HepG2 (cell line): ENCODE measurements around the gene MAP1LC3C. TPM values are rescaled to one million over a fixed set of nuclear protein-coding genes. Genes with fewer than 3 reads are reported as not detected.

Source experiments
- ATAC-seq: fragments of 200-7000 bp; cut with Tn5 transposase; 3 replicates; pipeline ENCODE4 v1.9.1; 2020; ENCODE audit warnings: mild to moderate bottlenecking, moderate library complexity
- BruUV-seq: library from RNA; stranded (reverse); fragments of 400-500 nt; replicated peaks from 2 replicates; lab custom pipeline; 2021; lab: Mats Ljungman, UMichigan
- CTCF ChIA-PET: fragments of 300-600 bp; formaldehyde crosslinking; extraction: SDS; loops from one replicate; lab custom pipeline; 2021; ENCODE audit warnings: low total read pairs, inconsistent platforms, low intra/inter-chr PET ratio; lab: Yijun Ruan, JAX
- POLR2A ChIA-PET: fragments of 350-600 bp; sonication (Branson Sonifier 250); formaldehyde crosslinking; loops from one replicate; lab custom pipeline; 2020; ENCODE audit warnings: antibody characterized with exemption, inconsistent platforms; lab: Yijun Ruan, JAX
- DNase-seq: peaks from one replicate; pipeline ENCODE4 v3.0.0-alpha.2; 2015; ENCODE audit warnings: low spot score
- FAIRE-seq: peaks from 3 replicates; lab custom pipeline; 2011; peaks lifted over from hg19 to GRCh38; lab: Jason Lieb, UNC
- H2AFZ ChIP-seq: one replicate; pipeline ENCODE4 v1.6.1; 2011; ENCODE audit warnings: low read length, inconsistent platforms
- H3K27ac ChIP-seq: fragments of 300-600 bp; 3 replicates; pipeline ENCODE4 v1.8.0; 2011; ENCODE audit warnings: mixed run types, mild to moderate bottlenecking, mixed read lengths, low read length, inconsistent platforms; ENCODE audit not compliant: insufficient read depth; ENCODE audit errors: extremely low read length
- H3K27me3 ChIP-seq, 2 experiments: fragments of 200-600 bp in 1 of 2; 2 replicates in 1 of 2; 3 replicates in 1 of 2; pipeline versions ENCODE4 v1.6.0 to v1.8.0; 2011; ENCODE audit warnings: low read length in 2 of 2, mild to moderate bottlenecking in 2 of 2, moderate library complexity in 2 of 2, inconsistent platforms in 1 of 2; ENCODE audit not compliant: insufficient read depth in 2 of 2, control insufficient read depth in 1 of 2
- H3K36me3 ChIP-seq, 2 experiments: fragments of 200-600 bp in 1 of 2; replicated peaks in 1 of 2; 2 replicates in 1 of 2; 3 replicates in 1 of 2; pipeline versions ENCODE4 v1.5.1 to v1.8.0; 2011; ENCODE audit warnings: low read length in 2 of 2, inconsistent platforms in 1 of 2; ENCODE audit not compliant: insufficient read depth in 2 of 2, control insufficient read depth in 1 of 2
- H3K4me1 ChIP-seq: 2 replicates; pipeline ENCODE4 v1.5.1; 2012; ENCODE audit warnings: low read length, inconsistent platforms; ENCODE audit not compliant: insufficient read depth
- H3K4me2 ChIP-seq: 2 replicates; pipeline ENCODE4 v1.6.0; 2011; ENCODE audit warnings: low read depth, low read length, inconsistent platforms
- H3K4me3 ChIP-seq, 3 experiments: fragments of 200-600 bp in 1 of 3; sonication (generic), shearing (Covaris generic) in 1 of 3; replicated peaks in 1 of 3; 2 replicates each; pipeline ENCODE4 v1.5.1; 2011 to 2016; ENCODE audit warnings: low read length in 3 of 3, inconsistent platforms in 2 of 3, low read depth in 2 of 3, mild to moderate bottlenecking in 2 of 3, control low read depth in 1 of 3, mixed read lengths in 1 of 3; ENCODE audit not compliant: insufficient read depth in 1 of 3
- H3K79me2 ChIP-seq: one replicate; pipeline ENCODE4 v1.6.1; 2011; ENCODE audit warnings: low read length, inconsistent platforms; ENCODE audit not compliant: insufficient read depth
- H3K9ac ChIP-seq: 2 replicates; pipeline ENCODE4 v1.6.0; 2011; ENCODE audit warnings: mild to moderate bottlenecking, low read depth, low read length, inconsistent platforms; ENCODE audit not compliant: insufficient read depth
- H3K9me3 ChIP-seq: 2 replicates; pipeline ENCODE4 v1.5.1; 2012; ENCODE audit warnings: mild to moderate bottlenecking, low read length
- H4K20me1 ChIP-seq: 2 replicates; pipeline ENCODE4 v1.6.0; 2011; ENCODE audit warnings: inconsistent platforms, mild to moderate bottlenecking, low read length, moderate library complexity; ENCODE audit not compliant: insufficient read depth
- FOXM1 ChIP-seq: sonication (generic); formaldehyde crosslinking; IDR thresholded peaks from 2 replicates; pipeline ENCODE4 v1.5.0; 2020; ENCODE audit warnings: missing genetic modification reagents
- GTF2F1 ChIP-seq: fragments of 150-350 bp; IDR thresholded peaks from 2 replicates; pipeline ENCODE4 v1.6.1; 2014; ENCODE audit warnings: low read length
- HNRNPUL1 ChIP-seq: fragments of 200-400 bp; formaldehyde crosslinking; IDR thresholded peaks from 2 replicates; pipeline ENCODE4 v1.6.1; 2017; ENCODE audit warnings: low read depth, mild to moderate bottlenecking, low read length, moderate library complexity
- MED1 ChIP-seq: sonication (generic); formaldehyde crosslinking; IDR thresholded peaks from 2 replicates; pipeline ENCODE4 v1.4.0; 2020; ENCODE audit warnings: missing genetic modification reagents
- PCBP1 ChIP-seq: fragments of 200-400 bp; formaldehyde crosslinking; IDR thresholded peaks from 2 replicates; pipeline ENCODE4 v1.6.1; 2017; ENCODE audit warnings: mild to moderate bottlenecking, low read depth, low read length, borderline replicate concordance
- SIN3A ChIP-seq: IDR thresholded peaks from 2 replicates; pipeline ENCODE4 v1.6.1; 2011; ENCODE audit warnings: low read depth, mild to moderate bottlenecking, control low read depth, low read length, borderline replicate concordance
- ZBTB7A ChIP-seq: sonication (generic); formaldehyde crosslinking; IDR thresholded peaks from 2 replicates; pipeline ENCODE4 v1.8.0; 2022; ENCODE audit warnings: mild to moderate bottlenecking, missing genetic modification reagents
- ZNF335 ChIP-seq: sonication (generic); formaldehyde crosslinking; IDR thresholded peaks from 2 replicates; pipeline ENCODE4 v1.4.0; 2020; ENCODE audit warnings: missing genetic modification reagents
- ZNF788 ChIP-seq: sonication (generic); formaldehyde crosslinking; IDR thresholded peaks from 2 replicates; pipeline ENCODE4 v1.5.0; 2020; ENCODE audit warnings: mild to moderate bottlenecking, missing genetic modification reagents, borderline replicate concordance
- WGBS: methylation state at CpG from one replicate; pipeline ENCODE4 v1.1.6; 2017; ENCODE audit warnings: low lambda C conversion rate; 5-methylcytosine and 5-hydroxymethylcytosine counted together
- in situ Hi-C: cut with HindIII; loops from 2 replicates; pipeline ENCODE4 v1.10.0; 2017; ENCODE audit warnings: low pct_unique_long_range_greater_than_20kb; ENCODE audit not compliant: extremely low pct_ligation_motif_present
- intact Hi-C: fragments of 100-400 bp; cut with micrococcal nuclease; formaldehyde crosslinking; loops from one replicate; pipeline ENCODE4 v1.10.0; 2022; ENCODE audit not compliant: unreplicated experiment
- polyA plus RNA-seq, 8 experiments: library from polyadenylated mRNA; depleted of rRNA in 3 of 8; stranded (reverse) in 7 of 8; unstranded in 1 of 8; fragments of >200 nt; fragmentation: Illumina TruSeq in 4 of 8; extraction: Trizol in 4 of 8; gene quantifications; 2 replicates each; pipeline versions ENCODE4 v1.2.1 to v1.2.3, GENCODE V29; 2011 to 2016; ENCODE audit warnings: low read depth in 4 of 8, missing spikeins in 1 of 8, mixed read lengths in 1 of 8; ENCODE audit not compliant: insufficient read depth in 1 of 8
- total RNA-seq, 5 experiments: library from RNA; depleted of rRNA; stranded (reverse); fragments of >200 nt; fragmentation: Illumina TruSeq; extraction: Trizol; gene quantifications; 2 replicates each; pipeline ENCODE4 v1.2.3, GENCODE V29; 2016; ENCODE audit warnings: low read depth in 1 of 5
- TF ChIP-seq, protein P1 (sequence below): sonication (generic); formaldehyde crosslinking; IDR thresholded peaks from 2 replicates; pipeline ENCODE4 v1.4.0; 2020; ENCODE audit warnings: low read depth, missing genetic modification reagents
- TF ChIP-seq, protein P2 (sequence below): sonication (generic); formaldehyde crosslinking; IDR thresholded peaks from 2 replicates; pipeline ENCODE4 v1.5.1; 2020; ENCODE audit warnings: mild to moderate bottlenecking, missing genetic modification reagents
- TF ChIP-seq, protein P3 (sequence below): sonication (generic); formaldehyde crosslinking; IDR thresholded peaks from 2 replicates; pipeline ENCODE4 v1.4.0; 2020; ENCODE audit warnings: missing genetic modification reagents, mild to moderate bottlenecking, borderline replicate concordance
- TF ChIP-seq, protein P4 (sequence below): sonication (generic); formaldehyde crosslinking; IDR thresholded peaks from 2 replicates; pipeline ENCODE4 v1.5.1; 2020; ENCODE audit warnings: mild to moderate bottlenecking, missing genetic modification reagents, borderline replicate concordance

Gene MAP1LC3C
- total and polyA plus RNA-seq, 2 of the 13 experiments (the other 11 are each of a cell fraction or from before 2014, with no cell fraction given), result not detected

DNA sequence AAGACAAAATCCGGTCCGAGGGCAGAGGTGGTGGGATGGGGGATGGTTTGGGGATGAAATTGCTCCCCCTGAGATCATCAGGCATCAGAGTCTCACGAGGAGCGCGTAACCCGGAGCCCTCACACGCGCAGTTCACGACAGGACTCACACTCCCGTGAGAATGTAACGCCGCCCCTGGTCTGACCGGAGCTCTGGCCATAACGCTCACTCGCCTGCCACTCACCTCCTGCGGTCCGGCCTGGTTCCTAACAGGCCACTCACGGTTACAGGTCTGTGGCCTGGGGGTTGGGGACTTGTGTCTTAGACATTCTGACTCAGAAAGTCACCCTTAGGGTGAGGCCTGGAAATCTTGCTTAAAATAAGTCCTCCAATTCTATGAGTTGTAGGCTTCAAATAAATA lies 19.8 kb downstream of the MAP1LC3C start:
- in situ Hi-C loops, result loop anchor here (25.0 kb wide), 1 partner anchor 442 kb away; the partner anchor contains the start of gene KMO
- no TSS peak for BruUV-seq
- Histone ChIP-seq H3K27ac (no peak overlapping the region), H4K20me1 (no peaks in the 10 kb centered on the region), H3K4me1 (no peaks in the 10 kb centered on the region), H3K9ac (no peak overlapping the region), H3K27me3 (no peaks in the 10 kb centered on the region; a peak in 1 of 5 replicates), H3K79me2 (no peaks in the 10 kb centered on the region), H3K36me3 (no peaks in the 10 kb centered on the region), H3K9me3 (no peaks in the 10 kb centered on the region), H2AFZ (no peak overlapping the region), H3K4me3 (no peak overlapping the region), H3K4me2 (no peak overlapping the region)
- FAIRE-seq (no peak), ATAC-seq (no peak), DNase-seq (no peak)
- no peak for TF ChIP-seq FOXM1
- TF ChIP-seq MED1, result no peak
- TF ChIP-seq SIN3A, result no peak
- TF ChIP-seq GTF2F1, result no peak
- TF ChIP-seq ZNF788 (CRISPR knock-in tag), result no peak
- TF ChIP-seq, protein P1, sequence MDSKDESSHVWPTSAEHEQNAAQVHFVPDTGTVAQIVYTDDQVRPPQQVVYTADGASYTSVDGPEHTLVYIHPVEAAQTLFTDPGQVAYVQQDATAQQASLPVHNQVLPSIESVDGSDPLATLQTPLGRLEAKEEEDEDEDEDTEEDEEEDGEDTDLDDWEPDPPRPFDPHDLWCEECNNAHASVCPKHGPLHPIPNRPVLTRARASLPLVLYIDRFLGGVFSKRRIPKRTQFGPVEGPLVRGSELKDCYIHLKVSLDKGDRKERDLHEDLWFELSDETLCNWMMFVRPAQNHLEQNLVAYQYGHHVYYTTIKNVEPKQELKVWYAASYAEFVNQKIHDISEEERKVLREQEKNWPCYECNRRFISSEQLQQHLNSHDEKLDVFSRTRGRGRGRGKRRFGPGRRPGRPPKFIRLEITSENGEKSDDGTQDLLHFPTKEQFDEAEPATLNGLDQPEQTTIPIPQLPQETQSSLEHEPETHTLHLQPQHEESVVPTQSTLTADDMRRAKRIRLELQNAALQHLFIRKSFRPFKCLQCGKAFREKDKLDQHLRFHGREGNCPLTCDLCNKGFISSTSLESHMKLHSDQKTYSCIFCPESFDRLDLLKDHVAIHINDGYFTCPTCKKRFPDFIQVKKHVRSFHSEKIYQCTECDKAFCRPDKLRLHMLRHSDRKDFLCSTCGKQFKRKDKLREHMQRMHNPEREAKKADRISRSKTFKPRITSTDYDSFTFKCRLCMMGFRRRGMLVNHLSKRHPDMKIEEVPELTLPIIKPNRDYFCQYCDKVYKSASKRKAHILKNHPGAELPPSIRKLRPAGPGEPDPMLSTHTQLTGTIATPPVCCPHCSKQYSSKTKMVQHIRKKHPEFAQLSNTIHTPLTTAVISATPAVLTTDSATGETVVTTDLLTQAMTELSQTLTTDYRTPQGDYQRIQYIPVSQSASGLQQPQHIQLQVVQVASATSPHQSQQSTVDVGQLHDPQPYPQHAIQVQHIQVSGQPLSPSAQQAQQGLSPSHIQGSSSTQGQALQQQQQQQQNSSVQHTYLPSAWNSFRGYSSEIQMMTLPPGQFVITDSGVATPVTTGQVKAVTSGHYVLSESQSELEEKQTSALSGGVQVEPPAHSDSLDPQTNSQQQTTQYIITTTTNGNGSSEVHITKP (CRISPR knock-in tag), result no peak
- TF ChIP-seq PCBP1, result no peak
- TF ChIP-seq, protein P2, sequence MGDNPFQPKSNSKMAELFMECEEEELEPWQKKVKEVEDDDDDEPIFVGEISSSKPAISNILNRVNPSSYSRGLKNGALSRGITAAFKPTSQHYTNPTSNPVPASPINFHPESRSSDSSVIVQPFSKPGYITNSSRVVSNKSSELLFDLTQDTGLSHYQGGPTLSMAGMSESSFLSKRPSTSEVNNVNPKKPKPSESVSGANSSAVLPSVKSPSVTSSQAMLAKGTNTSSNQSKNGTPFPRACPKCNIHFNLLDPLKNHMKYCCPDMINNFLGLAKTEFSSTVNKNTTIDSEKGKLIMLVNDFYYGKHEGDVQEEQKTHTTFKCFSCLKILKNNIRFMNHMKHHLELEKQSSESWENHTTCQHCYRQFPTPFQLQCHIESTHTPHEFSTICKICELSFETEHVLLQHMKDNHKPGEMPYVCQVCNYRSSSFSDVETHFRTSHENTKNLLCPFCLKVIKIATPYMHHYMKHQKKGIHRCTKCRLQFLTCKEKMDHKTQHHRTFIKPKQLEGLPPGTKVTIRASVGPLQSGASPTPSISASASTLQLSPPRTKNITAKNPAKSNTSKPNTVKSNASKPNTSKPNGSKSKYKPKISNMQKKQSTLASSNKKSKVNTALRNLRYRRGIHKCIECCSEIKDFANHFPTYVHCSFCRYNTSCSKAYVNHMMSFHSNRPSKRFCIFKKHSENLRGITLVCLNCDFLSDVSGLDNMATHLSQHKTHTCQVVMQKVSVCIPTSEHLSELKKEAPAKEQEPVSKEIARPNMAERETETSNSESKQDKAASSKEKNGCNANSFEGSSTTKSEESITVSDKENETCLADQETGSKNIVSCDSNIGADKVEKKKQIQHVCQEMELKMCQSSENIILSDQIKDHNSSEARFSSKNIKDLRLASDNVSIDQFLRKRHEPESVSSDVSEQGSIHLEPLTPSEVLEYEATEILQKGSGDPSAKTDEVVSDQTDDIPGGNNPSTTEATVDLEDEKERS (CRISPR knock-in tag), result no peak
- TF ChIP-seq, protein P3, sequence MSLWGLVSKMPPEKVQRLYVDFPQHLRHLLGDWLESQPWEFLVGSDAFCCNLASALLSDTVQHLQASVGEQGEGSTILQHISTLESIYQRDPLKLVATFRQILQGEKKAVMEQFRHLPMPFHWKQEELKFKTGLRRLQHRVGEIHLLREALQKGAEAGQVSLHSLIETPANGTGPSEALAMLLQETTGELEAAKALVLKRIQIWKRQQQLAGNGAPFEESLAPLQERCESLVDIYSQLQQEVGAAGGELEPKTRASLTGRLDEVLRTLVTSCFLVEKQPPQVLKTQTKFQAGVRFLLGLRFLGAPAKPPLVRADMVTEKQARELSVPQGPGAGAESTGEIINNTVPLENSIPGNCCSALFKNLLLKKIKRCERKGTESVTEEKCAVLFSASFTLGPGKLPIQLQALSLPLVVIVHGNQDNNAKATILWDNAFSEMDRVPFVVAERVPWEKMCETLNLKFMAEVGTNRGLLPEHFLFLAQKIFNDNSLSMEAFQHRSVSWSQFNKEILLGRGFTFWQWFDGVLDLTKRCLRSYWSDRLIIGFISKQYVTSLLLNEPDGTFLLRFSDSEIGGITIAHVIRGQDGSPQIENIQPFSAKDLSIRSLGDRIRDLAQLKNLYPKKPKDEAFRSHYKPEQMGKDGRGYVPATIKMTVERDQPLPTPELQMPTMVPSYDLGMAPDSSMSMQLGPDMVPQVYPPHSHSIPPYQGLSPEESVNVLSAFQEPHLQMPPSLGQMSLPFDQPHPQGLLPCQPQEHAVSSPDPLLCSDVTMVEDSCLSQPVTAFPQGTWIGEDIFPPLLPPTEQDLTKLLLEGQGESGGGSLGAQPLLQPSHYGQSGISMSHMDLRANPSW, result no peak
- TF ChIP-seq HNRNPUL1, result no peak
- TF ChIP-seq, protein P4, sequence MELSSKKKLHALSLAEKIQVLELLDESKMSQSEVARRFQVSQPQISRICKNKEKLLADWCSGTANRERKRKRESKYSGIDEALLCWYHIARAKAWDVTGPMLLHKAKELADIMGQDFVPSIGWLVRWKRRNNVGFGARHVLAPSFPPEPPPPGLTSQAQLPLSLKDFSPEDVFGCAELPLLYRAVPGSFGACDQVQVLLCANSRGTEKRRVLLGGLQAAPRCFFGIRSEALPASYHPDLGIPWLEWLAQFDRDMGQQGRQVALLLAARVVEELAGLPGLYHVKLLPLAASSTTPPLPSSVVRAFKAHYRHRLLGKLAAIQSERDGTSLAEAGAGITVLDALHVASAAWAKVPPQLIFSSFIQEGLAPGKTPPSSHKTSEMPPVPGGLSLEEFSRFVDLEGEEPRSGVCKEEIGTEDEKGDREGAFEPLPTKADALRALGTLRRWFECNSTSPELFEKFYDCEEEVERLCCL (CRISPR knock-in tag), result no peak
- TF ChIP-seq ZBTB7A (CRISPR knock-in tag), result no peak
- no peak for TF ChIP-seq ZNF335
- ChIA-PET POLR2A (no interaction called here), CTCF (no interaction called here)
- WGBS, result 67% methylated on average over 18 of the region's 18 CpGs
- intact Hi-C loops, result no loop called here
